B cell (primary cell): ENCODE results near the gene RASGRP3. TPM values are rescaled to one million over a fixed set of nuclear protein-coding genes. Genes with fewer than 3 reads are reported as not detected.

Source experiments
- ATAC-seq: fragments of 200-7000 bp; cut with Tn5 transposase; one replicate; pipeline ENCODE4 v1.10.0; 2021; ENCODE audit warnings: low read depth, mild to moderate bottlenecking, moderate number of reproducible peaks, moderate library complexity
- CTCF ChIA-PET: fragments of 350-600 bp; sonication (Branson Sonifier 250); formaldehyde crosslinking; loops from one replicate; lab custom pipeline; 2021; ENCODE audit warnings: antibody characterized with exemption, inconsistent platforms; lab: Charles Lee
- POLR2A ChIA-PET: fragments of 350-600 bp; sonication (Branson Sonifier 250); formaldehyde crosslinking; loops from one replicate; lab custom pipeline; 2021; ENCODE audit warnings: antibody characterized with exemption; lab: Charles Lee
- DNase-seq: peaks from one replicate; pipeline ENCODE4 v3.0.0; 2013
- H2AFZ ChIP-seq: 2 replicates; pipeline ENCODE4 v1.6.1; 2012; ENCODE audit warnings: mild to moderate bottlenecking, low read depth, low read length; ENCODE audit not compliant: insufficient read depth, poor library complexity, severe bottlenecking
- H3K27ac ChIP-seq, 2 donors: 1 replicate in 1 of 2; 2 replicates in 1 of 2; pipeline ENCODE4 v1.5.1; 2012 to 2013; ENCODE audit warnings: low read length in 2 of 2, mild to moderate bottlenecking in 2 of 2, moderate library complexity in 1 of 2
- H3K27me3 ChIP-seq, 4 experiments: fragments of 200-600 bp in 1 of 4; sonication (generic) in 1 of 4; replicated peaks in 1 of 4; 1 replicate in 2 of 4; 2 replicates in 2 of 4; pipeline versions ENCODE4 v1.6.1 to v1.7.0; 2013 to 2016; ENCODE audit warnings: low read length in 3 of 4, mild to moderate bottlenecking in 2 of 4, mixed read lengths in 1 of 4, moderate library complexity in 1 of 4; ENCODE audit not compliant: insufficient read depth in 4 of 4, control insufficient read depth in 3 of 4; ENCODE audit errors: control extremely low read depth in 1 of 4
- H3K36me3 ChIP-seq, 2 experiments: replicated peaks in 1 of 2; 1 replicate in 1 of 2; 2 replicates in 1 of 2; pipeline versions ENCODE4 v1.6.1 to v1.7.1; 2013; ENCODE audit warnings: low read length in 1 of 2; ENCODE audit not compliant: insufficient read depth in 2 of 2, control insufficient read depth in 1 of 2; ENCODE audit errors: control extremely low read depth in 1 of 2, extremely low read depth in 1 of 2
- H3K4me1 ChIP-seq, 2 donors: fragments of 200-600 bp in 1 of 2; sonication (generic) in 1 of 2; 1 replicate in 1 of 2; 2 replicates in 1 of 2; pipeline versions ENCODE4 v1.5.1 to v1.6.1; 2013 to 2017; ENCODE audit warnings: low read length in 2 of 2; ENCODE audit not compliant: control insufficient read depth in 2 of 2, insufficient read depth in 2 of 2
- H3K4me2 ChIP-seq: replicated peaks from 2 replicates; pipeline ENCODE3; 2012; ENCODE audit warnings: mild to moderate bottlenecking, low read depth, low read length; ENCODE audit not compliant: poor library complexity, severe bottlenecking
- H3K4me3 ChIP-seq, 5 experiments: fragments of 200-600 bp in 1 of 5; sonication (generic) in 1 of 5; 1 replicate in 3 of 5; 2 replicates in 2 of 5; pipeline versions ENCODE4 v1.5.1 to v1.7.0; 2011 to 2016; ENCODE audit warnings: low read length in 4 of 5, mild to moderate bottlenecking in 4 of 5, low read depth in 2 of 5, control low read depth in 1 of 5, moderate library complexity in 1 of 5; ENCODE audit not compliant: insufficient read depth in 1 of 5; ENCODE audit errors: control extremely low read depth in 1 of 5, extremely low read depth in 1 of 5
- H3K79me2 ChIP-seq: fragments of 200-600 bp; sonication (generic); one replicate; pipeline ENCODE4 v1.6.0; 2016; ENCODE audit warnings: low read length; ENCODE audit not compliant: control insufficient read depth, insufficient read depth
- H3K9ac ChIP-seq: fragments of 200-600 bp; sonication (generic); 2 replicates; pipeline ENCODE4 v1.6.1; 2017; ENCODE audit warnings: mild to moderate bottlenecking, low read length, moderate library complexity
- H3K9me3 ChIP-seq, 3 donors: one replicate each; pipeline versions ENCODE4 v1.6.1 to v1.7.1; 2013; ENCODE audit warnings: low read length in 2 of 3; ENCODE audit not compliant: control insufficient read depth in 2 of 3, insufficient read depth in 1 of 3; ENCODE audit errors: control extremely low read depth in 1 of 3
- H4K20me1 ChIP-seq: 2 replicates; pipeline ENCODE4 v1.6.0; 2012; ENCODE audit warnings: mild to moderate bottlenecking, low read length; ENCODE audit not compliant: insufficient read depth, control insufficient read depth, poor library complexity, severe bottlenecking
- H3K27ac Mint-ChIP-seq: one replicate; pipeline ENCODE4 v1.8.0; 2021; ENCODE audit warnings: mixed read lengths
- H3K27me3 Mint-ChIP-seq: one replicate; pipeline ENCODE4 v1.8.0; 2021; ENCODE audit warnings: mixed read lengths
- H3K4me1 Mint-ChIP-seq: one replicate; pipeline ENCODE4 v1.8.0; 2021; ENCODE audit warnings: mixed read lengths
- H3K4me3 Mint-ChIP-seq: one replicate; pipeline ENCODE4 v1.8.0; 2021; ENCODE audit warnings: mixed read lengths
- H3K9me3 Mint-ChIP-seq: one replicate; pipeline ENCODE4 v1.8.0; 2022; ENCODE audit warnings: mixed read lengths; ENCODE audit not compliant: insufficient read depth
- EZH2 ChIP-seq: IDR thresholded peaks from 2 replicates; pipeline ENCODE4 v1.6.1; 2012; ENCODE audit warnings: borderline replicate concordance, low read depth, mild to moderate bottlenecking, moderate library complexity, low read length; ENCODE audit not compliant: insufficient read depth, poor library complexity, severe bottlenecking
- WGBS: methylation state at CpG from one replicate; pipeline ENCODE4 v1.1.5; 2013; ENCODE audit warnings: missing lambda C conversion rate; ENCODE audit not compliant: insufficient coverage; 5-methylcytosine and 5-hydroxymethylcytosine counted together
- intact Hi-C: fragments of 100-400 bp; cut with micrococcal nuclease; formaldehyde crosslinking; loops from one replicate; pipeline ENCODE4 v1.10.0; 2022
- polyA plus RNA-seq: library from polyadenylated mRNA; depleted of rRNA; stranded (reverse); fragments of >200 nt; gene quantifications from 2 replicates; pipeline ENCODE4 v1.2.3, GENCODE V29; 2012
- total RNA-seq, 2 donors: library from RNA; stranded (reverse); fragments of 120-200 nt in 1 of 2; gene quantifications; 1 replicate in 1 of 2; 2 replicates in 1 of 2; pipeline versions ENCODE4 v1.2.3 to v1.2.4, GENCODE V29; 2013 to 2022
- TF ChIP-seq, protein P1 (sequence below): fragments of 200-600 bp; IDR thresholded peaks from one replicate; pipeline ENCODE4 v1.8.0; 2022; ENCODE audit warnings: antibody characterized with exemption, mild to moderate bottlenecking

RASGRP3 gene
- total and polyA plus RNA-seq, 2 donors (not counting 1 experiment from before 2014, with no cell fraction given) = 67.5 to 107 TPM

DNA sequence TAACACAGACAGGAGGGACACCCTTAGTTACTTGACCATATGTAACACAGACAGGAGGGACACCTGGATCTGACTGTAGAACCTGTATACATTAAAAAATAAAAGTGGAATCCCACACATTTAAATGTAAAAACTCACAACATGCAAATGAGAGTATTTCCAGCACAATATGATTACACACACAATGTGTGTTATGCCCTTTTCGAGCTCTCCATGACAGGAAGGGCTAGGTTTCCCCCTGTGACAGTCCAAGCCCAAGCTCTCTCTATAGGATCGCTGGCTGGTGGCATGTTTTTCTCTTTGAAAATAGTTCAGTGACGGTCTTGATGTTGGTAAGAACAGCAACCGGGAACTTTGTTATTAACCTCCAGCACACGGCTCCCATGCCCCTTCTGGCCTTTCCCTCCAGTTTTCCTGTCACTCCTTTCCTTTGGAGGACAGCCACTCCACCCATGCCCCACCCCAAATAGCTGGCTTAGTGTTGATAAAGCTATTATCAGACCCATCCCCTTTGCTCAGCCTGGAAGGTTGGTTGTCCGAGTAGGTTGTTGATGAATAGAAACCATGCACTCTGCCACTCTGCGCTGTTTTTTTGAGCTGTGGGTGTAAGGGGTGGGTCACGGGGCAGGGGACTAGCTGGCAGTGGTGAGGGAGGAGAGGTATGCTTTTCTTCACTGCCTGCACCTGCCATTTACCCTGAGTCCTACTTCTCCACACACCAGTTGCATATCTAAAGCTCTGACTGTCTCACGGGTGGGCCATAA, 2.7 kb downstream of the RASGRP3 start:
- H3K36me3 ChIP-seq = peaks cover 2 to 6% of the 10 kb centered on the region in 2 experiments
- H3K27me3 Mint-ChIP-seq = no peaks in the 10 kb centered on the region
- peaks cover 63% of the 10 kb centered on the region for H3K4me1 Mint-ChIP-seq
- peak overlapping the region; percentile 95 for H3K4me3 Mint-ChIP-seq
- H3K9me3 ChIP-seq = no peaks in the 10 kb centered on the region
- H3K27me3 ChIP-seq = no peaks in the 10 kb centered on the region
- peak overlapping the region in 4 of 5 experiments; percentile 68 to 98 (median 86) for H3K4me3 ChIP-seq
- H3K79me2 ChIP-seq = peaks cover 73% of the 10 kb centered on the region
- CTCF ChIA-PET = interaction anchor here (0.6 to 5.7 kb wide), 10 partner anchors 9 to 104 kb away, joined by 3 to 78 read pairs (median 6); no protein-coding TSS in a partner anchor
- peak; percentile 19 for ATAC-seq
- peak overlapping the region; percentile 94 for H3K9ac ChIP-seq
- 0% methylated on average over 1 of the region's 9 CpGs for WGBS
- no peak for TF ChIP-seq EZH2
- TF ChIP-seq, protein P1, sequence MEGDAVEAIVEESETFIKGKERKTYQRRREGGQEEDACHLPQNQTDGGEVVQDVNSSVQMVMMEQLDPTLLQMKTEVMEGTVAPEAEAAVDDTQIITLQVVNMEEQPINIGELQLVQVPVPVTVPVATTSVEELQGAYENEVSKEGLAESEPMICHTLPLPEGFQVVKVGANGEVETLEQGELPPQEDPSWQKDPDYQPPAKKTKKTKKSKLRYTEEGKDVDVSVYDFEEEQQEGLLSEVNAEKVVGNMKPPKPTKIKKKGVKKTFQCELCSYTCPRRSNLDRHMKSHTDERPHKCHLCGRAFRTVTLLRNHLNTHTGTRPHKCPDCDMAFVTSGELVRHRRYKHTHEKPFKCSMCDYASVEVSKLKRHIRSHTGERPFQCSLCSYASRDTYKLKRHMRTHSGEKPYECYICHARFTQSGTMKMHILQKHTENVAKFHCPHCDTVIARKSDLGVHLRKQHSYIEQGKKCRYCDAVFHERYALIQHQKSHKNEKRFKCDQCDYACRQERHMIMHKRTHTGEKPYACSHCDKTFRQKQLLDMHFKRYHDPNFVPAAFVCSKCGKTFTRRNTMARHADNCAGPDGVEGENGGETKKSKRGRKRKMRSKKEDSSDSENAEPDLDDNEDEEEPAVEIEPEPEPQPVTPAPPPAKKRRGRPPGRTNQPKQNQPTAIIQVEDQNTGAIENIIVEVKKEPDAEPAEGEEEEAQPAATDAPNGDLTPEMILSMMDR = no peak
- H3K27ac ChIP-seq = peak overlapping the region; percentile 92 to 97
- peak; percentile 57 for DNase-seq
- H4K20me1 ChIP-seq = no peaks in the 10 kb centered on the region
- peaks cover 3% of the 10 kb centered on the region for H3K9me3 Mint-ChIP-seq
- intact Hi-C loops = loop anchor here (5.0 kb wide), 4 partner anchors 33 to 1417 kb away; partner anchors contain the start of genes BIRC6, SPAST and TTC27
- peak overlapping the region; percentile 95 for H3K27ac Mint-ChIP-seq
- H2AFZ ChIP-seq = no peak overlapping the region
- POLR2A ChIA-PET = interaction anchor here (0.6 to 1.9 kb wide), 8 partner anchors 9 to 80 kb away, joined by 3 to 6 read pairs (median 4); no protein-coding TSS in a partner anchor
- peak overlapping the region; percentile 77 for H3K4me2 ChIP-seq
- H3K4me1 ChIP-seq = peaks cover 53 to 61% of the 10 kb centered on the region in 2 donors

- POLR2A ChIA-PET = interaction anchor here (0.7 to 1.2 kb wide), 2 partner anchors 17 to 117 kb away, joined by 4 to 5 read pairs; partner anchors contain the start of gene FAM98A
- Mint-ChIP-seq H3K27me3 (no peaks in the 10 kb centered on the region), H3K4me1 (peaks cover 73% of the 10 kb centered on the region), H3K27ac (peak overlapping the region; percentile 84), H3K9me3 (peaks cover 3% of the 10 kb centered on the region), H3K4me3 (peak overlapping the region; percentile 42)
- Histone ChIP-seq H2AFZ (no peak overlapping the region), H3K27ac (peak overlapping the region in 1 of 2 donors; percentile 85), H3K9ac (no peak overlapping the region), H3K36me3 (peaks cover 2 to 11% of the 10 kb centered on the region in 2 experiments), H3K4me3 (no peak overlapping the region), H3K9me3 (peaks cover 2 to 6% (median 5%) of the 10 kb centered on the region in 3 donors), H4K20me1 (no peaks in the 10 kb centered on the region), H3K4me1 (peaks cover 71 to 78% of the 10 kb centered on the region in 2 donors), H3K27me3 (no peaks in the 10 kb centered on the region), H3K79me2 (peaks cover 97% of the 10 kb centered on the region), H3K4me2 (peak overlapping the region; percentile 32)
- CTCF ChIA-PET = no interaction called here
- no peak for DNase-seq
- ATAC-seq = no peak
- 80% methylated on average over 1 of the region's 2 CpGs for WGBS
- intact Hi-C loops = no loop called here
- TF ChIP-seq, protein P1 = no peak
- no peak for TF ChIP-seq EZH2
These were observed 6.1 kb downstream of the RASGRP3 start for GRCh38 chr2:33482518-33482917.
